ENCODE measurements around the gene FLNB. TPM values are rescaled to one million over a fixed set of nuclear protein-coding genes. Genes with fewer than 3 reads are reported as not detected.

The FLNB gene
- total RNA-seq, 2 experiments from 2014 or later = 26.3 to 28.4 TPM

GRCh38 chr3:58173669-58174398, 165.6 kb downstream of the FLNB start:
- H3K36me3 Mint-ChIP-seq (ENCODE audit: low read depth) = peaks cover 1% of the 10 kb centered on the region
- ChIA-PET POLR2A (no interaction called here), CTCF (interaction anchor here (1.0 to 6.2 kb wide), 7 partner anchors 7 to 211 kb away, joined by 3 to 68 read pairs (median 7); partner anchors contain the start of gene FLNB)
- no peak overlapping the region for H3K27ac Mint-ChIP-seq
- ATAC-seq (peak; percentile 35), DNase-seq (peak; percentile 80)
- intact Hi-C loops (cut with micrococcal nuclease) = no loop called here
- TF ChIP-seq, protein P1, sequence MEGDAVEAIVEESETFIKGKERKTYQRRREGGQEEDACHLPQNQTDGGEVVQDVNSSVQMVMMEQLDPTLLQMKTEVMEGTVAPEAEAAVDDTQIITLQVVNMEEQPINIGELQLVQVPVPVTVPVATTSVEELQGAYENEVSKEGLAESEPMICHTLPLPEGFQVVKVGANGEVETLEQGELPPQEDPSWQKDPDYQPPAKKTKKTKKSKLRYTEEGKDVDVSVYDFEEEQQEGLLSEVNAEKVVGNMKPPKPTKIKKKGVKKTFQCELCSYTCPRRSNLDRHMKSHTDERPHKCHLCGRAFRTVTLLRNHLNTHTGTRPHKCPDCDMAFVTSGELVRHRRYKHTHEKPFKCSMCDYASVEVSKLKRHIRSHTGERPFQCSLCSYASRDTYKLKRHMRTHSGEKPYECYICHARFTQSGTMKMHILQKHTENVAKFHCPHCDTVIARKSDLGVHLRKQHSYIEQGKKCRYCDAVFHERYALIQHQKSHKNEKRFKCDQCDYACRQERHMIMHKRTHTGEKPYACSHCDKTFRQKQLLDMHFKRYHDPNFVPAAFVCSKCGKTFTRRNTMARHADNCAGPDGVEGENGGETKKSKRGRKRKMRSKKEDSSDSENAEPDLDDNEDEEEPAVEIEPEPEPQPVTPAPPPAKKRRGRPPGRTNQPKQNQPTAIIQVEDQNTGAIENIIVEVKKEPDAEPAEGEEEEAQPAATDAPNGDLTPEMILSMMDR (IDR thresholded peaks at IDR 0.05) = peak; percentile 27
- peaks cover 8% of the 10 kb centered on the region for H3K27me3 Mint-ChIP-seq
- H3K4me3 Mint-ChIP-seq = no peak overlapping the region
- H3K4me1 Mint-ChIP-seq (ENCODE audit: low read depth) = peaks cover 17% of the 10 kb centered on the region
- no peaks in the 10 kb centered on the region for H3K9me3 Mint-ChIP-seq

GRCh38 chr3:58175187-58175436, 166.9 kb downstream of the FLNB start:
- TF ChIP-seq, protein P1 (IDR thresholded peaks at IDR 0.05) = no peak
- Mint-ChIP-seq H3K9me3 (no peaks in the 10 kb centered on the region), H3K36me3 (ENCODE audit: low read depth) (no peaks in the 10 kb centered on the region), H3K4me1 (ENCODE audit: low read depth) (peaks cover 18% of the 10 kb centered on the region), H3K27ac (no peak overlapping the region), H3K4me3 (no peak overlapping the region), H3K27me3 (peaks cover 8% of the 10 kb centered on the region)
- no peak for DNase-seq
- no peak for ATAC-seq
- POLR2A ChIA-PET = no interaction called here
- intact Hi-C loops (cut with micrococcal nuclease) = loop anchor here (5.0 kb wide), 1 partner anchor 42 kb away; no protein-coding TSS in a partner anchor
- CTCF ChIA-PET = interaction anchor here (1.0 to 6.2 kb wide), 4 partner anchors 9 to 213 kb away, joined by 3 to 68 read pairs (median 5); partner anchors contain the start of genes HTD2 and RPP14

DNA sequence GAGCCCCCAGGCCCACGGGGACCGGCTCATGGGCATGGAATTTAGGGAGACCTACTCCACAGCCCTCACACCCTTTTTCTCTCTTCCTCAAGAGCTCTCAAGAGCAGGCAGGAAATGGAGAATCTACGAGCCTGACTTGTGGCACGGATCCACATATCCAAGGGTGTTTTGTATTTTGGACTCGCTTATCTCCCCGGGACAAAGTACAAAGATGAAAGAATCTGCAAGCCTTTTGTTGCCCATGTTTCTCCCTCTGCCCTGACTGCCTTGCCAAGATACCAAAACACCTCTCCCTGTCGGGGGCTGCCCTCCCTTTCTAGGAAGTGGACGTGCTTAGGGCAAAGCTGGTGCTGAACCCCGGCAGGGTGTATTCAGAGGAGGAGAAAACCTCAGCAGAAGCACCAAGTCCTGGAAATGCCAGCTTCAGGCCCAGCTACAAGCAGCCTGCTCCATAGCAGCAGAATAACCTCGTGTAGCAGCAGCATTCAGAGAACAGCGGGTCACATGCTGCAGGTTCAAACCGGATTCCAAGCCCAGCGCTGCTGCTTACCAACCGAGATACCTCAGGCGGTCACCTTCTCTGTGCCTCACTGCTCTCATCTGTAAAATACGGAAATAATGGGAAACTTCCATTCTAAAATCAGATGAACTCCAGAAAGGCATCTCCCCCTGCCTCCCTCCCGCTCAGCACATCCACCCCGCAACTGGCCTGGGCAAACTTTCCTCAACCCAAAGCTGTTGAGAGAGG, 167.4 kb downstream of the FLNB start:
- TF ChIP-seq, protein P1 (IDR thresholded peaks at IDR 0.05) = no peak
- Mint-ChIP-seq H3K4me3 (no peak overlapping the region), H3K36me3 (ENCODE audit: low read depth) (no peaks in the 10 kb centered on the region), H3K9me3 (no peaks in the 10 kb centered on the region), H3K27ac (no peak overlapping the region), H3K27me3 (peaks cover 8% of the 10 kb centered on the region), H3K4me1 (ENCODE audit: low read depth) (peaks cover 18% of the 10 kb centered on the region)
- ChIA-PET CTCF (interaction anchor here (1.0 to 6.2 kb wide), 3 partner anchors 9 to 213 kb away, joined by 3 to 68 read pairs (median 3); partner anchors contain the start of genes HTD2 and RPP14), POLR2A (no interaction called here)
- DNase-seq (no peak), ATAC-seq (no peak)
- intact Hi-C loops (cut with micrococcal nuclease) = loop anchor here (5.0 kb wide), 1 partner anchor 42 kb away; no protein-coding TSS in a partner anchor

- TF ChIP-seq, protein P1 (IDR thresholded peaks at IDR 0.05) = no peak
- no peak overlapping the region for H3K4me3 Mint-ChIP-seq
- peaks cover 8% of the 10 kb centered on the region for H3K27me3 Mint-ChIP-seq
- H3K27ac Mint-ChIP-seq = no peak overlapping the region
- H3K36me3 Mint-ChIP-seq (ENCODE audit: low read depth) = no peaks in the 10 kb centered on the region
- POLR2A ChIA-PET = no interaction called here
- no peak for DNase-seq
- ATAC-seq = no peak
- H3K9me3 Mint-ChIP-seq = no peaks in the 10 kb centered on the region
- CTCF ChIA-PET = interaction anchor here (1.0 to 6.2 kb wide), 2 partner anchors 10 to 130 kb away, joined by 3 to 68 read pairs; partner anchors contain the start of genes HTD2 and RPP14
- H3K4me1 Mint-ChIP-seq (ENCODE audit: low read depth) = peaks cover 18% of the 10 kb centered on the region
- intact Hi-C loops (cut with micrococcal nuclease) = loop anchor here (5.0 kb wide), 1 partner anchor 41 kb away; no protein-coding TSS in a partner anchor
These were observed 167.9 kb downstream of the FLNB start for GRCh38 chr3:58176185-58176530.
